Progenitor cell of endocrine pancreas (in vitro differentiated cells): Measurements from ENCODE around the gene APP. TPM values are rescaled to one million over a fixed set of nuclear protein-coding genes. Genes with fewer than 3 reads are reported as not detected.
A peak's percentile ranks its signal among the peaks of the same experiment; 100 is the strongest.

Source experiments
- DNase-seq: peaks from one replicate; pipeline ENCODE4 v3.0.0; 2021; ENCODE audit warnings: low spot score; ENCODE audit not compliant: unreplicated experiment
- H3K27ac Mint-ChIP-seq: 2 replicates; pipeline ENCODE4 v1.8.0; 2021; ENCODE audit warnings: mild to moderate bottlenecking, moderate library complexity, mixed read lengths
- H3K27me3 Mint-ChIP-seq: 2 replicates; pipeline ENCODE4 v1.8.0; 2021; ENCODE audit warnings: mixed read lengths
- H3K36me3 Mint-ChIP-seq: 2 replicates; pipeline ENCODE4 v1.8.0; 2022; ENCODE audit warnings: mixed read lengths; ENCODE audit not compliant: insufficient read depth
- H3K4me1 Mint-ChIP-seq: 2 replicates; pipeline ENCODE4 v1.8.0; 2021; ENCODE audit warnings: low read depth, mixed read lengths
- H3K4me3 Mint-ChIP-seq: 2 replicates; pipeline ENCODE4 v1.8.0; 2021; ENCODE audit warnings: low read depth, mild to moderate bottlenecking, moderate library complexity, mixed read lengths
- H3K9me3 Mint-ChIP-seq: 2 replicates; pipeline ENCODE4 v1.8.0; 2021; ENCODE audit warnings: low read depth, mixed read lengths
- CTCF ChIP-seq: fragments of 200-600 bp; sonication (generic); IDR thresholded peaks from one replicate; pipeline ENCODE4 v1.5.0; 2021; ENCODE audit warnings: antibody characterized with exemption, mild to moderate bottlenecking; ENCODE audit not compliant: unreplicated experiment
- total RNA-seq: library from RNA; stranded (reverse); gene quantifications from 2 replicates; pipeline ENCODE4 v1.2.1, GENCODE V29; 2021

Gene APP
- total RNA-seq, 1 donor from 2014 or later: 631 TPM

GRCh38 chr21:26146681-26147080, 23.9 kb downstream of the APP start:
- H3K4me1 Mint-ChIP-seq: peaks cover 52% of the 10 kb centered on the region
- peak overlapping the region; percentile 31 for H3K27ac Mint-ChIP-seq
- H3K4me3 Mint-ChIP-seq: no peak overlapping the region
- peaks cover 13% of the 10 kb centered on the region for H3K36me3 Mint-ChIP-seq
- DNase-seq: no peak
- no peak for TF ChIP-seq CTCF
- H3K9me3 Mint-ChIP-seq: no peaks in the 10 kb centered on the region
- H3K27me3 Mint-ChIP-seq: no peaks in the 10 kb centered on the region

GRCh38 chr21:26144031-26144430, 26.5 kb downstream of the APP start:
- Mint-ChIP-seq H3K27ac (peak overlapping the region; percentile 87), H3K36me3 (peaks cover 25% of the 10 kb centered on the region), H3K4me3 (no peak overlapping the region), H3K4me1 (peaks cover 41% of the 10 kb centered on the region), H3K27me3 (no peaks in the 10 kb centered on the region), H3K9me3 (no peaks in the 10 kb centered on the region)
- TF ChIP-seq CTCF: no peak
- no peak for DNase-seq

- Mint-ChIP-seq H3K27ac (peak overlapping the region; percentile 14), H3K4me1 (peaks cover 30% of the 10 kb centered on the region), H3K27me3 (no peaks in the 10 kb centered on the region), H3K36me3 (peaks cover 29% of the 10 kb centered on the region), H3K4me3 (no peak overlapping the region), H3K9me3 (no peaks in the 10 kb centered on the region)
- no peak for TF ChIP-seq CTCF
- DNase-seq: no peak
Observed at GRCh38 chr21:26142363-26142762, 28.2 kb downstream of the APP start.

- peaks cover 32% of the 10 kb centered on the region for H3K36me3 Mint-ChIP-seq
- peaks cover 33% of the 10 kb centered on the region for H3K4me1 Mint-ChIP-seq
- peak overlapping the region; percentile 51 for H3K27ac Mint-ChIP-seq
- no peaks in the 10 kb centered on the region for H3K27me3 Mint-ChIP-seq
- no peak for TF ChIP-seq CTCF
- H3K9me3 Mint-ChIP-seq: no peaks in the 10 kb centered on the region
- H3K4me3 Mint-ChIP-seq: no peak overlapping the region
- no peak for DNase-seq
Observed at GRCh38 chr21:26140926-26141325, 29.6 kb downstream of the APP start.

GRCh38 chr21:26140164-26140579, 30.4 kb downstream of the APP start:
- no peak overlapping the region for H3K4me3 Mint-ChIP-seq
- no peak for DNase-seq

More at GRCh38 chr21:26140164-26140579, 30.4 kb downstream of the APP start:
- TF ChIP-seq CTCF: no peak
- Mint-ChIP-seq H3K9me3 (no peaks in the 10 kb centered on the region), H3K4me1 (peaks cover 35% of the 10 kb centered on the region), H3K36me3 (peaks cover 32% of the 10 kb centered on the region), H3K27ac (peak overlapping the region; percentile 31), H3K27me3 (no peaks in the 10 kb centered on the region)
